GM21526 (cell line): Measurements from ENCODE around the gene TNS4.
"Not testable (repeated sequence)": the region's sequence is repeated elsewhere in the genome, so short reads cannot be mapped to it uniquely, and the experiment has no call there.

Source experiments
- ATAC-seq: cut with Tn5 transposase; IDR thresholded peaks from one replicate; pipeline ENCODE4 v1.9.1; 2021; ENCODE audit warnings: moderate library complexity; ENCODE audit not compliant: unreplicated experiment, low FRiP score

TNS4 gene

GRCh38 chr17:40501499-40501911 is at the start of gene TNS4:
TSS of gene TNS4 (minus strand) at chr17:40501623. CDS start at chr17:40496425, 5,198 bp downstream.
- ATAC-seq, result no peak

DNA sequence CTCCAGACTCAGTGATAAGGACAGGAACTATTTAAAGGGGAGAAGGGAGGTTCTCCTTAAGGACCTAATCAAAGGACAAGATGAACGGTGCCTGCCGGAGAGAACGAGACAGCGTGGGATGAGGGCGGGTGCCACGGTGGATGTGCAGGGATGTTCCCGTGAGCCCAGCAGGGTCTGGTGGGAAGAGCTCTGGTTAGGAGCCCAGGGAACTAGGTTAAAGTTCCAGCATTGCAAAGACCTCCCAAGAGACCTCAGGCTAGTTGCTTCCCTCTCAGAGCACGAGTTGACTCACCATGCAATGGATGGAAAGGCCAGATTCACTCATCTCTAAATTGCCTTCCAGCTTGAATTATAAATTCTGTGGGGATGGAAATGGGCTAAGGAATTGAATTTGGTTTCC is 49.2 kb upstream of the TNS4 start:
- ATAC-seq, result no peak

DNA sequence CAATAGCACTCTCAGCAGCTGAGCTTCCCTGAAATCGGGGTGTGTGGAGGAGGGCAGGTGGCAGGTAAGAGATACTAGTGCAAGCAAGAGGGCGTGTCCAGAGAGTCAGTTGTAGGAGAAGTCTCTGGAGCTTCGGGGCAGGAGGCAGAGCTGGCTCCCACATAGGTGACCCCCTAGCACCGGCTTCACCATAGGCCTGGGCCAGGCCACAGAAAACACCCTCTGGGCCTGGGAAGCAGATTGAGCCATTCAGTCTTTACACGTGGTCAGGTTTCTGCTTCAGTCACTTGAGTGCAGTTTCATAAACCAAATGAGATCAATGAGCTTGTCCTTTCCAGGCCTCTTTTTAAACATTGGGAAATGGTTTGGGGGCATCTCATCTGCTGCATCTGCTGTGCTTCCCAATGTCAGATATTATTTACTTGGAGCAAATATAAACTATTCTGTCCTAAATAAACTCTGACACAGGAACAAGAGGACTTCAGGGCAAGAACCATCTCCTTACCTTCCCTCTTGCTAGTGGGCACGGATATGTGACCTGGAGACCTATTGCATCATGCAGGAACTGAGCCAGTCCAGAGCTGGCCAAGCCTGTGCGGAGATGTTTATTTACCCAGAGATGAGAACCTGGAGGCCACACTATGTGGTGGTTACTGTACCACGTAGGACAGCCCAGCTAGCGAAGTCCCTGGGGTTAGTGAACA is 47.7 kb upstream of the TNS4 start:
- no peak for ATAC-seq

DNA sequence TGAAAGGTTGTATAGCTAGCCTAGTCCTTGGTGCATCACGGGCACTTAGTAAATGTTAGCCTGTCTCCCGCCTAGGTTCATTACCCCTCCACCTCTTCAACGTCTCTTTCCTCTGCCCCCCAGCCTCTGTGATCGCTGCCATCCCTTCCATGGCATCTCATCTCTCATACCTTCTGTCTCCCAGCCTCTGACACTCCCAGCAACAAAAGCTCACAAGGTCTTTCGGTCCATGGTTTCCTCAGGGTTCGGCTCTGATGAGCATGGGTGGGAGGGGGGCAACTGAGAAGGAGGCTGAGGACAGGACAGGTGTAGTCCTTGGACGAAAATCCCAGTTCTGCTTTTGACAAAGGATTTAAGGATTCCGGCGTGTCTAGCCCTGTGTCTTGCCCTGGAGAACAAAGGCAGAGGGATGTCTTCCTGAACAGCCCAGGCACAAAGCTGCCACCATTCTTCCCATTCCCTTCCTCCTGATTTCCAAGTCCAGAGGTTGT is 47.1 kb upstream of the TNS4 start:
- no peak for ATAC-seq

GRCh38 chr17:40547785-40548478 is 46.5 kb upstream of the TNS4 start:
- no peak for ATAC-seq

GRCh38 chr17:40547079-40547784 is 45.8 kb upstream of the TNS4 start:
- ATAC-seq, result no peak

DNA sequence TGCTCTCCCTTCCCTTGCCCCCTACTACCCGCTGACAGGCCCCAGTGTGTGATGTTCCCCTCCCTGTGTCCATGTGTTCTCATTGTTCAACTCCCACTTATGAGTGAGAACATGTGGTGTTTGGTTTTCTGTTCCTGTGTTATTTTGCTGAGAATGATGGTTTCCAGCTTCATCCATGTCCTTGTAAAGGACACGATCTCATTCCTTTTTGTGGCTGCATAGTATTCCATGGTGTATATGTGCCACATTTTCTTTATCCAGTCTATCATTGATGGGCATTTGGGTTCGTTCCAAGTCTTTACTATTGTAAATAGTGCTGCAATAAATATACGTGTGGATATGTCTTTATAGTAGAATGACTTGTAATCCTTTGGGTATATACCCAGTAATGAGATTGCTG is 45.1 kb upstream of the TNS4 start:
- ATAC-seq, result not testable (repeated sequence)

GRCh38 chr17:40545660-40546059 is 44.2 kb upstream of the TNS4 start:
- ATAC-seq, result no peak

- no peak for ATAC-seq
These were observed 41.4 kb upstream of the TNS4 start for GRCh38 chr17:40542558-40543411.

DNA sequence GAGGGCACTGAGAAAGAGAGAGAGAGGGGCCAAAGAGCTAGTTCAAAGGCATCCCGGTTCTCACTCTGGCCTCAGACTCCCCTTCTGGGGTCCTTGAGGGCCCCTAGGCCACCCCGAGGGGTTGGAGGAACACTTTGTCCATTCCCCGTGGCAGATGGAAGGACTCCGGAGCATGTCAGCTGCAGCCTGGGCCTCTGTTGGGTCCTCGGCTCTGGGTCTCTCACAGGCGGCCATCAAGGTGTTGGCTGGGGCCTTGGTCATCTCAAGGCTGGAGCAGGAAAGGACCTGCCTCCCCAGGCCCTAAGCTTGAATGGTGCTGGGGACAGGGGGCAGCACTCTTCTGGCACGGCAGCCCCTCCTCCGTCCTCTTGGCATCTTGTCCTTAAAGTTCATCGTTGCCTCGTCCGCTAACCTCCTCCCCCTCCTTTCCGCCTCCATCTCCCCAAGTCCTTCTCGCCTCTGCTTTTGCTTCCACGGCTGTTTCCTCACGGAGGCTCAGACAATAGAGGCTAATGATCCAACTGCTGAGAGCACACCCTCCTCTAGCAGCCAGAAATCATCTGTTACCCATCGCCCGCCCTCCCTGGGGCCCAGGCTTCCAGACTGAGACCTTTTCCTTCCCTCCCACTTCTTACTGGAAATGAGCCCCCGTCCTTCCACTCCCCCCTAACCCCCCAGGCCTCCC is 40.6 kb upstream of the TNS4 start:
- ATAC-seq, result no peak

DNA sequence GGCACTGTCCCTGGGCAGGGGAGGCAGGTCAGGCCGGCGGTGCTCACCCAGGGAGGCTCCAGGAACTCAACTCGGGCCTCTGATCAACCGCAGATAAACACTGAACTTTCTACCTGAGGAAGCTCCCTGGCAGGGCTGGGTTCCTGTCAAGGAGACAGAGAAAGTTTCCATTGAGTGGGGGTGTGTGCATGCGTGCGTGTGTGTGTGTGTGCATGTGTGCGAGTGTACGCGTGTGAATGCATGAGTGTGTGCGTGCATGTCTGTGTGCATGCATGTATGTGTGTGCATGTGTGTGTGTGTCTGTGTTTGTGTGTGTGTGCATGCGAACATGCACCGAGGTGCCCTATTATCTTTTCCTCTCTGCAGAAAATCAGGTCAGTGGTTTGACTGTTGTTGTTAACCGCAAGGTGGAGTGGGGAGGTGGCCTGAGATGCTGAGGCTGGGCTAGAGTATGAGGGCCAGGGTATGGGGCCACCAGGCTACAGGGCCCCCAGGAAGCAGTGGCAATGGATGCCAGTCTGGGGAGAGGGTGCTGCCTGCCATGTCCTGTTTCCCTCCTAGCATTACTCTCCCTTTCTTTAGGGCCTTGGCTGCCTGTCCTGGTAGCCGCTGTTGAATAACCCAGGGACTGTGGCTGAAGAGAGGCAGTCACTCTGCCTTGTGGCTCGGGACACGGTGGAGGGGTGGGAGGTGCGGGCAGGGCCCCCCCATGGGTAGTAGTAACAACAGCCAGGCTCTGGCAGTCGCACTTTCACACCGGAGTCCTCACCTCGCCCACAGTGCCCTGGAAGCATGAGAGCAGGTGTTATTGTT is 39.8 kb upstream of the TNS4 start:
- no peak for ATAC-seq

- no peak for ATAC-seq
These were observed 39.0 kb upstream of the TNS4 start for GRCh38 chr17:40540448-40540847.

DNA sequence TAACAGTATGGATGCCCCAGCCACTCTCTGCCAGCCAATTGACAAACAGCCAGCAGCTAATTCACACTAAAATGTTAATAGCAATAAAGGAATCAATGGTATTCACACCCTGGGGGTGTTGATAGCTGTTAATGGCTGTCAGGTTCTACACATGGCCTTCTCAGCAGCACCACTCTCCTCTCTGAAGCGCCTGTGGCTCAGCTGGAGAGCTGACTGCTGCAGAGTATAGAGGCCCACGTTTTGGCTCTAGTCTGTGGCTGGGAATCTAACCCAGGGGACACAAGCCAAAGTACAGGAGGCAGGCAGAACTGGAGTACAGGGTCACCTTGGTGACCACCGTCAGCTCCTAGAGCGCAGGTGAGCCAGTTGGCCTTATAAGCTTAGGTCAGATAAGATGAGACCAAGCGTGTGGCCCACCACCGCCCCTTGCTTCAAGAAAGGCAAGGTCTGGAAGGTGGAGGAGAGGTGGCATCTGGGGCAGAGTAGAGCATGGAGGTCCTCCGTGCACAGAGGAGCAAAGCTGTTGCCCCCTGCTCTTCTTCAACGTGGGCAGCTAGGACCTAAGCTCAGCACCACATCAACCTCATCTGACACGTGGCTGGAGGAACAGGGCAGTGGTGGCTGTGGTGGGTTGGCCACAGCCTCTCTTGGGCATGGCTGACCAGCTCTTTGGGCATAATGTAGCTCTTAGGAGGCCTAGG is 38.4 kb upstream of the TNS4 start:
- no peak for ATAC-seq

DNA sequence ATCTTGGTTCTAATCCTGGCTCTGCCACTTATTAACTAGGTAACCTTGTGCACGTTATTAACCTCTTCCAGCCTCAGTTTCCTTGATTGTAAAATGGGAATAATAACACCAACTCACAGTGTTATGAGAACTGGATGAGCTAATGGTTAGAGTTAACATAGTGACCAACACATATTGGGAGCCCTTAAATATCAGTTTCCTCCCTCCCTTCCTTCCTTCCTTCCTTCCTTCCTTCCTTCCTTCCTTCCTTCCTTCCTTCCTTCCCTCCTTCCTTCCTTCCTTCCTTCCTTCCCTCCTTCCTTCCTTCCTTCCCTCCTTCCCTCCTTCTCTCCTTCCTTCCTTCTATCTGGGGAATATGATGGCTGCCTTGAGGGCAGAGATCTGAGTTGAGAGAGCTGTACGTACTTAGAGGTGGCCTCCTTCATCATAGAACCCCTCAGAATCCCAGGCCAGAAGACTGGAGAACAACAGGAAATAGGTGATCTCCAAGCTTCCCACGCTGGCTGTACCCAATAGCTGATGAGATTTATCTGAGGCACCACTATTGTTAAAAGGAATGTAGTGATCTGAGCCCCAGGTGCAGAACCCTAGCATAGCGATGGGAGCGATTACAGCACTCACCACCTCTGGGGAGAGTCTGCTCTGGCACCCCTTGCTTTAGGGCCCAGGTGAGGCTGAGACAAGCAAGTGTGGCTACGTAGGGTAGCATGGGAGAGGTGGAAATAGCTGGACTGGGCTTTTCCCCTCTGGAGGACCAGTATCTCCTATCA is 37.7 kb upstream of the TNS4 start:
- no peak for ATAC-seq

DNA sequence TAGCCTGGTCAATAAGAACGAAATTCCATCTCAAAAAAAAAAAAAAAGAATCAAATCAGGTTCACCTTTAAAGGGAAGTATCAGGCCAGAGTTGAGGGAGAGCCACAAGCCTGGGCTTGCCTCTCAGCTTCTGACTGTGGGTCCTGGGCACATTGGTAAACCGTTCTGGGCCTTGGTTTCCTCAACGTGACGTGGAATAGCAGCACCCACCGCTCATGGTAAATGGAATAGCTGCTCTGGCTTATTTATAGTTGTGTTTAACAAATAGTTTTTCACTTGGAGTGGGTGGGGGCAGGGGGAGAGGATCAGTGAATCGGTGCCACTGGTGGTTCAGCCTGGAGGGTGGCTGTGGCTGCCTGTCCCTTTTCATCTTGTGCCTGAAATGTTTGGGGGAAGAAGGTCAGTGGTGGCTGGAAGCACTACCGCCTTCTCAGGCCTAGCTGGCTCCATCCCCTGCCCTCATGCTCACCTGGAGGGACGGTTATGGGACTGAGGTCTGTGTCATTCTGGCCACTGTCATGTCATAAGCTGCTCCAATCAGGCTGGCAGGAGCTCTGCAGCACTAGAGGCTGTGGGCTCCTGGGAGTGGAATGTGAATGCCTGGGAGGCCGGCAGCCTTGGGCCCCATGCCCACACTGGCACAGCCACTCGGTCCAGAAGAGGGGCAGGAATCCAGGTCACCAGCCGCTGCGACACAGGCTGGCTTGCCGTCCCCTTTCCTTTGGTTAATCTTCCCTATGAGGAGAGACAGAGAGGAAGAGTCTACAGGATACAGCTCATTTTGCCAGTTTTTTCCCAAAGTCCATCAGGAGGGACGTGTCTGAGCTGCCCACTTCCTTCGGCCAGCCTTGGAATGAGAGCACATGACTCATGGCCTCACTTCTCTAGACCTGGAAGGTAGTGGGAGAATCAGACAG is 36.9 kb upstream of the TNS4 start:
- ATAC-seq, result no peak

DNA sequence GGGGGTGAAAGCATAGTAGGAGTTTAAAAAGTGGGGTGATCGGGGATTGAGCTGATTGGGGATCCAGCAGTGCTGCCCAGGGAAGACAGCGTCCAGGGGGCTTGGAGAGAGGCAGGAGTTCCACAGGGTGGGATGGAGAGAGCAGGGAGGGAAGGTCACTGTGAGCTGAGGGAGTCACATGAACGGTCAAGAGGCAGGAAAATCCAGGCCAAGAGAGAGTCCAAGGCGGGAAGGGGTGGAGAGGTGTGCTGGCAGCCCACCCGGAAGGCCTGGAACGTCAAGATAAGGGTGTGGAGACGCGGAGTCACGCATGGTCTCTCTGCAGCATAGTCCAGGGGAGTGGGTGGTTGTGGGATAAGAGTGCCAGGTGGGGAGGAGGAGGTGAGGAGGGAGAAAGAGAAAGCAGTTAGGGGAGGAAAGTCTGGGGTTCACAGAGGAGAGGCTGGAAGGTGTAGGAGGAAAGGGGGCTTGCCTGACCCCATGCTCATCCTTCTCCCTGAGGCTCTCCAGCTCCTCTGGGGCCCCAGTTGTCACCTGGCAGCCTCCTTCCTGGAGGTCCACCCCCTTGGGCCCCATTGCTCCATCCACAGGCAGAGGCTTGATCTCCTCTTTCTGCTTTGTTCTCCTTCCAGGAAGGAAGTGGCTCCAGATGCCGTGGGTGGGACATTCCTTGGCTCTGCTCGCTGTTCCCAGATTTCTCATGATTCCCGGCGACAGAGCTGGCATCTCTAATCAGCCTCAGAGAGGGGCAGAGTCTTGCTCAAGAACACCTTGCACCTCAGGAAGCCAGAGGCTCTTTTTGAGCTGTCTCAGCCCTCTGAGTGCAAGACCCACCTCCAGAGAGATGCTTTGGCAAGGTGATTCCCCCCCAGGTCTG is 35.1 kb upstream of the TNS4 start:
- no peak for ATAC-seq
